ENCODE measurements around the gene PIWIL1.

PIWIL1 gene

GRCh38 chr12:130375296-130376287, 37.9 kb downstream of the PIWIL1 start:
- no peak for DNase-seq

GRCh38 chr12:130382818-130383217, 45.1 kb downstream of the PIWIL1 start:
- DNase-seq: no peak

GRCh38 chr12:130384234-130384633, 46.5 kb downstream of the PIWIL1 start:
- no peak for DNase-seq

- no peak for DNase-seq
Measured at GRCh38 chr12:130385193-130385592, 47.5 kb downstream of the PIWIL1 start.

- DNase-seq: no peak
Measured at GRCh38 chr12:130391186-130391585, 53.5 kb downstream of the PIWIL1 start.

- no peak for DNase-seq
Measured at GRCh38 chr12:130394906-130395305, 57.2 kb downstream of the PIWIL1 start.

GRCh38 chr12:130396667-130397066, 59.0 kb downstream of the PIWIL1 start:
- no peak for DNase-seq

GRCh38 chr12:130398100-130398848, 60.6 kb downstream of the PIWIL1 start:
- DNase-seq: no peak

GRCh38 chr12:130401703-130402102, 64.0 kb downstream of the PIWIL1 start:
- DNase-seq: no peak

- no peak for DNase-seq
Measured at GRCh38 chr12:130405332-130405731, 67.6 kb downstream of the PIWIL1 start.

- DNase-seq: no peak
Measured at GRCh38 chr12:130412384-130412783, 74.7 kb downstream of the PIWIL1 start.

GRCh38 chr12:130413909-130414308, 76.2 kb downstream of the PIWIL1 start:
- DNase-seq: no peak

GRCh38 chr12:130414381-130414780, 76.7 kb downstream of the PIWIL1 start:
- DNase-seq: no peak

GRCh38 chr12:130418251-130418650, 80.6 kb downstream of the PIWIL1 start:
- no peak for DNase-seq

- no peak for DNase-seq
Measured at GRCh38 chr12:130419116-130419515, 81.4 kb downstream of the PIWIL1 start.

GRCh38 chr12:130420071-130420470, 82.4 kb downstream of the PIWIL1 start:
- DNase-seq: no peak

GRCh38 chr12:130421896-130422295, 84.2 kb downstream of the PIWIL1 start:
- DNase-seq: no peak
